Activated CD4-positive, alpha-beta T cell treated with anti-CD3 and anti-CD28 coated beads, Interleukin-2, amount 50 U/mL, for 1 hour (primary cell): Measurements from ENCODE around the gene ECE1.
A peak's percentile ranks its signal among the peaks of the same experiment; 100 is the strongest.
"Not testable (repeated sequence)": the region's sequence is repeated elsewhere in the genome, so short reads cannot be mapped to it uniquely, and the experiment has no call there.

Experiments
- DNase-seq: peaks from one replicate; pipeline ENCODE4 v3.0.0-alpha.2; 2020

ECE1 gene

GRCh38 chr1:21290546-21290944, 282 bp upstream of the ECE1 start:
- peak; percentile 28 for DNase-seq

- no peak for DNase-seq
These were observed 1.1 kb downstream of the ECE1 start for GRCh38 chr1:21289127-21289526.

- DNase-seq, result no peak
These were observed 2.3 kb downstream of the ECE1 start for GRCh38 chr1:21287905-21288514.

- not testable (repeated sequence) for DNase-seq
These were observed 4.9 kb downstream of the ECE1 start for GRCh38 chr1:21285386-21285785.

GRCh38 chr1:21285055-21285372, 5.2 kb downstream of the ECE1 start:
- DNase-seq, result no peak

GRCh38 chr1:21284206-21285054, 5.8 kb downstream of the ECE1 start:
- DNase-seq, result no peak

GRCh38 chr1:21283524-21283923, 6.7 kb downstream of the ECE1 start:
- DNase-seq, result no peak

GRCh38 chr1:21282020-21282419, 8.2 kb downstream of the ECE1 start:
- not testable (repeated sequence) for DNase-seq

- no peak for DNase-seq
These were observed 9.8 kb downstream of the ECE1 start for GRCh38 chr1:21280482-21280881.

GRCh38 chr1:21280011-21280471, 10.2 kb downstream of the ECE1 start:
- DNase-seq, result no peak

GRCh38 chr1:21278860-21279845, 11.1 kb downstream of the ECE1 start:
- no peak for DNase-seq

GRCh38 chr1:21278208-21278859, 11.9 kb downstream of the ECE1 start:
- no peak for DNase-seq

GRCh38 chr1:21277180-21277579, 13.1 kb downstream of the ECE1 start:
- no peak for DNase-seq

- DNase-seq, result no peak
These were observed 17.7 kb downstream of the ECE1 start for GRCh38 chr1:21272540-21272939.

- DNase-seq, result no peak
These were observed 18.7 kb downstream of the ECE1 start for GRCh38 chr1:21271550-21271949.

GRCh38 chr1:21270086-21270689, 20.1 kb downstream of the ECE1 start:
- DNase-seq, result peak; percentile 87

GRCh38 chr1:21269461-21270085, 20.7 kb downstream of the ECE1 start:
- no peak for DNase-seq

- DNase-seq, result no peak
These were observed 21.7 kb downstream of the ECE1 start for GRCh38 chr1:21268281-21269239.

- no peak for DNase-seq
These were observed 22.8 kb downstream of the ECE1 start for GRCh38 chr1:21267191-21268077.
